Measurements from ENCODE around the gene ANO7.

The ANO7 gene

DNA sequence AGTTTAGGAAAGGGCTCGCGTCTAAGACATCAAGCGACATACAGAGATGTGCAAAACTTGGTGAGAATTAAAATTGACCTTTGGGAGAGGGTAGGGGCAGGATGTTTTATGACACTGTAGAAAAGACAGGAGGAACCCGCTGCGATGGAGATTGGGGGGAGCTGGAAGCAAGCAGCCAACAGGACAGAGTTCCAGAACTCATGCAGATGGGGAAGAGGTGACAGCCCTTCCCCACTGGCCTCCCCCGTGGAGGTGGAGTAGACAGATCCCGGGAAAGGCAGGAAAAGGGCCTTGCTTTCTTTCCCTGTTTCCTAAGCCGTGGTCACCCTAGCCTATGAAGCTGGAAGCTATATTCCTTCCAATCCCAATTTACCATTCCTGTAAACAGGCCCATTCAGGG, 39.1 kb downstream of the ANO7 start:
- H3K4me3 ChIP-seq (ENCODE audit: low read length) = no peak overlapping the region
- no peak overlapping the region for H3K4me2 ChIP-seq (ENCODE audit: low read depth, low read length)
- H3F3A ChIP-seq (ENCODE audit: insufficient read depth, low read length) = no peaks in the 10 kb centered on the region
- H3K9me2 ChIP-seq (replicated peaks; ENCODE audit: insufficient read depth, low read length) = no peaks in the 10 kb centered on the region
- H3K9ac ChIP-seq (ENCODE audit: low read length) = no peak overlapping the region
- H3K27ac ChIP-seq (ENCODE audit: low read length) = no peak overlapping the region
- no peak for TF ChIP-seq EZH2phosphoT487 (IDR thresholded peaks at IDR 0.05; ENCODE audit: low read length)
- TF ChIP-seq EZH2 (optimal IDR thresholded peaks at IDR 0.05; ENCODE audit: low read depth, low read length) = no peak
- TF ChIP-seq, protein P1, sequence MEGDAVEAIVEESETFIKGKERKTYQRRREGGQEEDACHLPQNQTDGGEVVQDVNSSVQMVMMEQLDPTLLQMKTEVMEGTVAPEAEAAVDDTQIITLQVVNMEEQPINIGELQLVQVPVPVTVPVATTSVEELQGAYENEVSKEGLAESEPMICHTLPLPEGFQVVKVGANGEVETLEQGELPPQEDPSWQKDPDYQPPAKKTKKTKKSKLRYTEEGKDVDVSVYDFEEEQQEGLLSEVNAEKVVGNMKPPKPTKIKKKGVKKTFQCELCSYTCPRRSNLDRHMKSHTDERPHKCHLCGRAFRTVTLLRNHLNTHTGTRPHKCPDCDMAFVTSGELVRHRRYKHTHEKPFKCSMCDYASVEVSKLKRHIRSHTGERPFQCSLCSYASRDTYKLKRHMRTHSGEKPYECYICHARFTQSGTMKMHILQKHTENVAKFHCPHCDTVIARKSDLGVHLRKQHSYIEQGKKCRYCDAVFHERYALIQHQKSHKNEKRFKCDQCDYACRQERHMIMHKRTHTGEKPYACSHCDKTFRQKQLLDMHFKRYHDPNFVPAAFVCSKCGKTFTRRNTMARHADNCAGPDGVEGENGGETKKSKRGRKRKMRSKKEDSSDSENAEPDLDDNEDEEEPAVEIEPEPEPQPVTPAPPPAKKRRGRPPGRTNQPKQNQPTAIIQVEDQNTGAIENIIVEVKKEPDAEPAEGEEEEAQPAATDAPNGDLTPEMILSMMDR (IDR thresholded peaks at IDR 0.05; ENCODE audit: low read length) = no peak
- H4K20me1 ChIP-seq (ENCODE audit: insufficient read depth, low read length) = no peaks in the 10 kb centered on the region
- H3K9me3 ChIP-seq (replicated peaks; ENCODE audit: insufficient read depth, low read length) = no peaks in the 10 kb centered on the region
- no peaks in the 10 kb centered on the region; the same call in 1 of the 2 replicates for H3K36me3 ChIP-seq (replicated peaks; ENCODE audit: insufficient read depth, low read length)
- DNase-seq = no peak
- H3K4me1 ChIP-seq (ENCODE audit: low read length) = no peaks in the 10 kb centered on the region
- H2AFZ ChIP-seq (ENCODE audit: low read length) = no peak overlapping the region
- no peaks in the 10 kb centered on the region for H3K79me2 ChIP-seq (ENCODE audit: low read length)
- no peaks in the 10 kb centered on the region for H3K27me3 ChIP-seq (replicated peaks; ENCODE audit: insufficient read depth, low read length)

DNA sequence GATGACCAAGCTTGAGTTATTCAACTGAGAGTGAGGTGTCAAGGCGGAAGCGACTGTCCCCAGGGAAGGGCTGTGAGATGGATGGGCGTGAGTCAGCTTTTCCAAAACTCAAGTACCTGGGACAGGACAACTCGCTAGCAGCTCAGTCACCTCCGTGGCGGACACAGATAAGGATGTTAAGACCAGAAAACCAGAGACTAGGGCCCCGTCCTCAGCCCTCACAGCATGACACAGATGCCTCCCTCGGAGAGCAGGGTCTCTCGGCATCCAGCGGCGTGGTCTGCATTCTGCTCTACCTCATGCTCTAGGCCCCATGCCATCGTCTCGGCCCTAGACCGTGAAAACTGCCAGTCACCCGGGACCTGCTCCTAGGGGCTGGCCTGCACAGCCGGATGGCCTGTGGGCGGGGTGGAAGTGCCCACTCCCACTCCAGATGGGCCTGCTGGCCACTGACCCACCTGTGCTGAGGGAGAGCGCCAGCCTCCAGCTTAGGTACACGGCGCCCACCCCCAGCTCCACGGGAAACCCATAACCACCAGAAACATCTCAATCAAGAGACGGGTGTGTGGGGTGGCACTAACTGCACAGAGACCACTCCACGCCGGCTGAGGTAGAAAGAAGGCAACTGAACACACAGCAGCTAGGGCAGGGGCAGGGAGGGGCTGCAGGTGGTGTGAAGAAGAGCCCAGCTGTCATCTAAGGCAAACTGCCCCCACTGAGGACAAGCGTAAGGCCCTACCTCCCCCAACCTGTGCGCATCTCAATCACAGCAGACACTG, 39.8 kb downstream of the ANO7 start:
- Histone ChIP-seq H3K4me1 (ENCODE audit: low read length) (no peaks in the 10 kb centered on the region), H3K9ac (ENCODE audit: low read length) (no peak overlapping the region), H3K27ac (ENCODE audit: low read length) (no peak overlapping the region), H3F3A (ENCODE audit: insufficient read depth, low read length) (no peaks in the 10 kb centered on the region), H4K20me1 (ENCODE audit: insufficient read depth, low read length) (no peaks in the 10 kb centered on the region), H3K79me2 (ENCODE audit: low read length) (no peaks in the 10 kb centered on the region), H3K4me3 (ENCODE audit: low read length) (no peak overlapping the region), H3K4me2 (ENCODE audit: low read depth, low read length) (no peak overlapping the region), H2AFZ (ENCODE audit: low read length) (no peak overlapping the region), H3K27me3 (replicated peaks; ENCODE audit: insufficient read depth, low read length) (no peaks in the 10 kb centered on the region), H3K9me2 (replicated peaks; ENCODE audit: insufficient read depth, low read length) (no peaks in the 10 kb centered on the region), H3K36me3 (replicated peaks; ENCODE audit: insufficient read depth, low read length) (no peaks in the 10 kb centered on the region; the same call in 1 of the 2 replicates), H3K9me3 (replicated peaks; ENCODE audit: insufficient read depth, low read length) (no peaks in the 10 kb centered on the region)
- no peak for DNase-seq
- TF ChIP-seq EZH2phosphoT487 (IDR thresholded peaks at IDR 0.05; ENCODE audit: low read length) = no peak
- no peak for TF ChIP-seq EZH2 (optimal IDR thresholded peaks at IDR 0.05; ENCODE audit: low read depth, low read length)
- TF ChIP-seq, protein P1 (IDR thresholded peaks at IDR 0.05; ENCODE audit: low read length) = no peak

DNA sequence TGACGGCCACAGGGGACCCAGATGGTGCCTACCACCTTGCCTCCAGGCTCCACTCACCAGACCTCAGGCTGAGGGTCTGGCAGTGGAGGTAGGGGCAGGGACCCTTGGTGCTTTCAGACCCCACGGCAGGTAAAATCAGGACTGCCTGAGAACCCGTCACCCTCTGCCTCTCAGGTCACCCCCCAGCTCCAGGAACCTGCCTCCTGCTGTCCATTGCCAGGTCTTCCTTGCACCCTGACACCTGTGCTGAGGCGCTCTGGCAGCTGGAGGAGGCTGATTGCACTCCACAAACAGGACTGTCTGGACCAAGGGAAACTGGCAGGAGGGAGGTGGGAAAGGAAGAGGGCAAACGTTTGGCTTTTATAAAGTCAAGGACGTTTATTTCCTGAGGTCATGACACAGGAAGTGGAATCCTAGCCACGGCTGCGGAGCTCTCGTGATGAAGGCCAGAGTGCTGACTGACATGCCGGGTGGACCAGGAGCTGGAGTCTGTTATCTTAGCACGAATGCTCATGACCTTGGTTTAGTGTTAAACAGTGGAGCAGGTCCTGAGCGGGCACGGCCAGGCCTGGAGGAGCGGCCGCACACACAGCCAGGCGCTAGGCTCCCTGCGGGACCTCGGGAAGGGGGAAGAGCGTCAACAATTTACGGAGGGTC, 40.5 kb downstream of the ANO7 start:
- no peaks in the 10 kb centered on the region for H3K79me2 ChIP-seq (ENCODE audit: low read length)
- no peaks in the 10 kb centered on the region for H4K20me1 ChIP-seq (ENCODE audit: insufficient read depth, low read length)
- H3K4me3 ChIP-seq (ENCODE audit: low read length) = no peak overlapping the region
- H2AFZ ChIP-seq (ENCODE audit: low read length) = no peak overlapping the region
- no peaks in the 10 kb centered on the region for H3K9me2 ChIP-seq (replicated peaks; ENCODE audit: insufficient read depth, low read length)
- H3K36me3 ChIP-seq (replicated peaks; ENCODE audit: insufficient read depth, low read length) = no peaks in the 10 kb centered on the region; the same call in 1 of the 2 replicates
- no peaks in the 10 kb centered on the region for H3K9me3 ChIP-seq (replicated peaks; ENCODE audit: insufficient read depth, low read length)
- TF ChIP-seq EZH2 (optimal IDR thresholded peaks at IDR 0.05; ENCODE audit: low read depth, low read length) (no peak), EZH2phosphoT487 (IDR thresholded peaks at IDR 0.05; ENCODE audit: low read length) (no peak)
- TF ChIP-seq, protein P1 (IDR thresholded peaks at IDR 0.05; ENCODE audit: low read length) = no peak
- H3K4me1 ChIP-seq (ENCODE audit: low read length) = no peaks in the 10 kb centered on the region
- no peak for DNase-seq
- no peaks in the 10 kb centered on the region for H3F3A ChIP-seq (ENCODE audit: insufficient read depth, low read length)
- H3K27me3 ChIP-seq (replicated peaks; ENCODE audit: insufficient read depth, low read length) = no peaks in the 10 kb centered on the region
- H3K9ac ChIP-seq (ENCODE audit: low read length) = no peak overlapping the region
- no peak overlapping the region for H3K4me2 ChIP-seq (ENCODE audit: low read depth, low read length)
- H3K27ac ChIP-seq (ENCODE audit: low read length) = no peak overlapping the region

Data from MM.1S (cell line).